Measurements from ENCODE around the gene ART4. TPM values are rescaled to one million over a fixed set of nuclear protein-coding genes. Genes with fewer than 3 reads are reported as not detected.

The ART4 gene
- total RNA-seq: under 1 TPM; 0.04 to 0.43 (median 0.26) TPM

GRCh38 chr12:14843425-14843887 is at the start of gene ART4:
Gene ART4, minus strand, starts transcription at chr12:14843526. Its CDS starts 413 bp downstream, at chr12:14843113.
- in situ Hi-C loops (cut with MboI; ENCODE audit: low pct_unique_long_range_greater_than_20kb in 2 of 9, low sequenced_read_pairs in 9 of 9, unreplicated experiment in 9 of 9): loop anchor here in 6 of 9 experiments (10.0 to 25.0 kb wide), 5 partner anchors 144 to 694 kb away; partner anchors contain the start of gene RERG (in 4 of the 6)
- no peak within 1 kb of the TSS for H3K4me3 ChIP-seq
- ATAC-seq (replicated peaks in 6 of 8): no peak
- 13 to 99% (median 89%) methylated on average over 1 to 10 of the region's 10 CpGs; no CpG with 5 or more reads in 2 of the 10 experiments for WGBS, 10 experiments
- H3K27ac ChIP-seq: no peak within 1 kb of the TSS
- H3K4me1 ChIP-seq (replicated peaks in 1 of 2): peaks cover 4% of the 10 kb centered on the region in 2 donors

- peak in 4 of 8 experiments; percentile 13 to 97 (median 60) for ATAC-seq (replicated peaks in 6 of 8)
- in situ Hi-C loops (cut with MboI; ENCODE audit: low pct_unique_long_range_greater_than_20kb in 2 of 9, low sequenced_read_pairs in 9 of 9, unreplicated experiment in 9 of 9): no loop called here
Observed at GRCh38 chr12:14892726-14893505, 49.6 kb upstream of the ART4 start.

GRCh38 chr12:14890701-14891100 is 47.4 kb upstream of the ART4 start:
- in situ Hi-C loops (cut with MboI; ENCODE audit: low pct_unique_long_range_greater_than_20kb in 2 of 9, low sequenced_read_pairs in 9 of 9, unreplicated experiment in 9 of 9): no loop called here
- no peak for ATAC-seq (replicated peaks in 6 of 8)
- 75 to 100% (median 87%) methylated on average over 1 to 5 of the region's 5 CpGs; no CpG with 5 or more reads in 5 of the 10 experiments for WGBS, 10 experiments
- Histone ChIP-seq H3K4me1 (replicated peaks in 1 of 2) (peaks cover 0 to 9% of the 10 kb centered on the region in 2 donors), H3K27ac (no peak overlapping the region), H3K4me3 (no peak overlapping the region)

More at GRCh38 chr12:14892726-14893505, 49.6 kb upstream of the ART4 start:
- peaks cover 0 to 9% of the 10 kb centered on the region in 2 donors for H3K4me1 ChIP-seq (replicated peaks in 1 of 2)
- no peak overlapping the region for H3K27ac ChIP-seq
- no peak overlapping the region for H3K4me3 ChIP-seq
- 6 to 87% (median 61%) methylated on average over 2 to 6 of the region's 7 CpGs for WGBS, 10 experiments

- Histone ChIP-seq H3K4me1 (replicated peaks in 1 of 2) (no peaks in the 10 kb centered on the region), H3K4me3 (no peak overlapping the region), H3K27ac (no peak overlapping the region)
- no peak for ATAC-seq (replicated peaks in 6 of 8)
- in situ Hi-C loops (cut with MboI; ENCODE audit: low pct_unique_long_range_greater_than_20kb in 2 of 9, low sequenced_read_pairs in 9 of 9, unreplicated experiment in 9 of 9): no loop called here
- WGBS, 10 experiments: 68 to 100% (median 96%) methylated on average over 1 to 4 of the region's 6 CpGs; no CpG with 5 or more reads in 1 of the 10 experiments
Observed at GRCh38 chr12:14886271-14886670, 42.9 kb upstream of the ART4 start.

GRCh38 chr12:14885718-14886221 is 42.4 kb upstream of the ART4 start, which contains the start of gene MGP:
Gene MGP, minus strand, starts transcription at chr12:14885854. Its CDS starts 63 bp downstream, at chr12:14885791.
- Histone ChIP-seq H3K4me3 (no peak within 1 kb of the TSS), H3K27ac (no peak within 1 kb of the TSS), H3K4me1 (replicated peaks in 1 of 2) (no peaks in the 10 kb centered on the region)
- in situ Hi-C loops (cut with MboI; ENCODE audit: low pct_unique_long_range_greater_than_20kb in 2 of 9, low sequenced_read_pairs in 9 of 9, unreplicated experiment in 9 of 9): no loop called here
- 8 to 95% (median 63%) methylated on average over 2 to 5 of the region's 6 CpGs for WGBS, 10 experiments
- ATAC-seq (replicated peaks in 6 of 8): peak in 2 of 8 experiments; percentile 34 to 63

- Histone ChIP-seq H3K4me1 (replicated peaks in 1 of 2) (no peaks in the 10 kb centered on the region), H3K27ac (no peak overlapping the region), H3K4me3 (no peak overlapping the region)
- in situ Hi-C loops (cut with MboI; ENCODE audit: low pct_unique_long_range_greater_than_20kb in 2 of 9, low sequenced_read_pairs in 9 of 9, unreplicated experiment in 9 of 9): no loop called here
- WGBS, 10 experiments: 0 to 100% (median 85%) methylated on average over 1 to 5 of the region's 5 CpGs
- ATAC-seq (replicated peaks in 6 of 8): peak in 3 of 8 experiments; percentile 40 to 87 (median 76)
Observed at GRCh38 chr12:14884458-14884878, 41.1 kb upstream of the ART4 start.

- in situ Hi-C loops (cut with MboI; ENCODE audit: low pct_unique_long_range_greater_than_20kb in 2 of 9, low sequenced_read_pairs in 9 of 9, unreplicated experiment in 9 of 9): no loop called here
Observed at GRCh38 chr12:14883686-14884085, 40.4 kb upstream of the ART4 start.

GRCh38 chr12:14880890-14881453 is 37.6 kb upstream of the ART4 start:
- 50 to 84% (median 67%) methylated on average over 4 to 6 of the region's 6 CpGs for WGBS, 10 experiments
- H3K4me3 ChIP-seq: no peak overlapping the region
- no peaks in the 10 kb centered on the region for H3K4me1 ChIP-seq (replicated peaks in 1 of 2)
- in situ Hi-C loops (cut with MboI; ENCODE audit: low pct_unique_long_range_greater_than_20kb in 2 of 9, low sequenced_read_pairs in 9 of 9, unreplicated experiment in 9 of 9): no loop called here
- H3K27ac ChIP-seq: no peak overlapping the region
- no peak for ATAC-seq (replicated peaks in 6 of 8)

More at GRCh38 chr12:14883686-14884085, 40.4 kb upstream of the ART4 start:
- H3K27ac ChIP-seq: no peak overlapping the region
- H3K4me1 ChIP-seq (replicated peaks in 1 of 2): no peaks in the 10 kb centered on the region
- 18 to 100% (median 92%) methylated on average over 2 to 7 of the region's 10 CpGs; no CpG with 5 or more reads in 1 of the 10 experiments for WGBS, 10 experiments
- H3K4me3 ChIP-seq: no peak overlapping the region
- no peak for ATAC-seq (replicated peaks in 6 of 8)

GRCh38 chr12:14879222-14879933 is 36.1 kb upstream of the ART4 start:
- no peak for ATAC-seq (replicated peaks in 6 of 8)
- in situ Hi-C loops (cut with MboI; ENCODE audit: low pct_unique_long_range_greater_than_20kb in 2 of 9, low sequenced_read_pairs in 9 of 9, unreplicated experiment in 9 of 9): no loop called here

GRCh38 chr12:14878488-14878887 is 35.2 kb upstream of the ART4 start:
- H3K4me1 ChIP-seq (replicated peaks in 1 of 2): no peaks in the 10 kb centered on the region
- WGBS, 10 experiments: 30 to 100% (median 75%) methylated on average over 1 of the region's 1 CpG; no CpG with 5 or more reads in 2 of the 10 experiments
- no peak overlapping the region for H3K27ac ChIP-seq
- H3K4me3 ChIP-seq: no peak overlapping the region
- peak in 2 of 8 experiments; percentile 50 to 61 for ATAC-seq (replicated peaks in 6 of 8)
- in situ Hi-C loops (cut with MboI; ENCODE audit: low pct_unique_long_range_greater_than_20kb in 2 of 9, low sequenced_read_pairs in 9 of 9, unreplicated experiment in 9 of 9): no loop called here

More at GRCh38 chr12:14879222-14879933, 36.1 kb upstream of the ART4 start:
- Histone ChIP-seq H3K4me3 (no peak overlapping the region), H3K4me1 (replicated peaks in 1 of 2) (no peaks in the 10 kb centered on the region), H3K27ac (no peak overlapping the region)
- WGBS, 10 experiments: 17 to 96% (median 81%) methylated on average over 1 to 7 of the region's 8 CpGs

GRCh38 chr12:14876833-14877232 is 33.5 kb upstream of the ART4 start:
- WGBS, 10 experiments: 8 to 83% (median 61%) methylated on average over 1 to 2 of the region's 2 CpGs; no CpG with 5 or more reads in 3 of the 10 experiments
- no peaks in the 10 kb centered on the region for H3K4me1 ChIP-seq (replicated peaks in 1 of 2)
- ATAC-seq (replicated peaks in 6 of 8): no peak
- no peak overlapping the region for H3K4me3 ChIP-seq
- H3K27ac ChIP-seq: no peak overlapping the region
- in situ Hi-C loops (cut with MboI; ENCODE audit: low pct_unique_long_range_greater_than_20kb in 2 of 9, low sequenced_read_pairs in 9 of 9, unreplicated experiment in 9 of 9): no loop called here

GRCh38 chr12:14874882-14875281 is 31.6 kb upstream of the ART4 start:
- WGBS, 10 experiments: 15 to 100% (median 44%) methylated on average over 1 to 3 of the region's 3 CpGs; no CpG with 5 or more reads in 1 of the 10 experiments
- H3K27ac ChIP-seq: no peak overlapping the region
- no peaks in the 10 kb centered on the region for H3K4me1 ChIP-seq (replicated peaks in 1 of 2)
- no peak overlapping the region for H3K4me3 ChIP-seq
- ATAC-seq (replicated peaks in 6 of 8): no peak
- in situ Hi-C loops (cut with MboI; ENCODE audit: low pct_unique_long_range_greater_than_20kb in 2 of 9, low sequenced_read_pairs in 9 of 9, unreplicated experiment in 9 of 9): loop anchor here in 1 of 9 experiments (25.0 kb wide), 1 partner anchor 337 kb away; the partner anchor contains the start of gene RERG
